ENCODE results near the gene CRNKL1. TPM values are rescaled to one million over a fixed set of nuclear protein-coding genes. Genes with fewer than 3 reads are reported as not detected.

Gene CRNKL1
- 10 to 100 TPM; 29.4 to 43.7 (median 41.4) TPM for polyA plus RNA-seq (ENCODE audit: insufficient read depth in 1 of 5, insufficient read length in 5 of 5, low replicate concordance in 1 of 5)
- long read RNA-seq, donor 1, full-length matches to known transcripts: 4 of 11 reads
- long read RNA-seq, donor 1, partial matches to known transcripts: 7 of 11 reads
- long read RNA-seq, donor 1, other reads (novel, unspliced or antisense): 0 of 11 reads
- long read RNA-seq, donor 2, full-length matches to known transcripts: 9 of 9 reads
- long read RNA-seq, donor 2, partial matches to known transcripts: 0 of 9 reads
- long read RNA-seq, donor 2, other reads (novel, unspliced or antisense): 0 of 9 reads
- long read RNA-seq, donor 3, full-length matches to known transcripts: 7 of 7 reads
- long read RNA-seq, donor 3, partial matches to known transcripts: 0 of 7 reads
- long read RNA-seq, donor 3, other reads (novel, unspliced or antisense): 0 of 7 reads
- long read RNA-seq, donor 4, full-length matches to known transcripts: 5 of 5 reads
- long read RNA-seq, donor 4, partial matches to known transcripts: 0 of 5 reads
- long read RNA-seq, donor 4, other reads (novel, unspliced or antisense): 0 of 5 reads
- long read RNA-seq, donor 5, full-length matches to known transcripts: 4 of 33 reads
- long read RNA-seq, donor 5, partial matches to known transcripts: 29 of 33 reads
- long read RNA-seq, donor 5, other reads (novel, unspliced or antisense): 0 of 33 reads
- long read RNA-seq, donor 6, full-length matches to known transcripts: 6 of 11 reads
- long read RNA-seq, donor 6, partial matches to known transcripts: 5 of 11 reads
- long read RNA-seq, donor 6, other reads (novel, unspliced or antisense): 0 of 11 reads
- long read RNA-seq, donor 7, partial matches to known transcripts: 11 of 11 reads
- long read RNA-seq, donor 7, other reads (novel, unspliced or antisense): 0 of 11 reads
- long read RNA-seq, donor 8, full-length matches to known transcripts: 3 of 9 reads
- long read RNA-seq, donor 8, partial matches to known transcripts: 6 of 9 reads
- long read RNA-seq, donor 8, other reads (novel, unspliced or antisense): 0 of 9 reads

DNA sequence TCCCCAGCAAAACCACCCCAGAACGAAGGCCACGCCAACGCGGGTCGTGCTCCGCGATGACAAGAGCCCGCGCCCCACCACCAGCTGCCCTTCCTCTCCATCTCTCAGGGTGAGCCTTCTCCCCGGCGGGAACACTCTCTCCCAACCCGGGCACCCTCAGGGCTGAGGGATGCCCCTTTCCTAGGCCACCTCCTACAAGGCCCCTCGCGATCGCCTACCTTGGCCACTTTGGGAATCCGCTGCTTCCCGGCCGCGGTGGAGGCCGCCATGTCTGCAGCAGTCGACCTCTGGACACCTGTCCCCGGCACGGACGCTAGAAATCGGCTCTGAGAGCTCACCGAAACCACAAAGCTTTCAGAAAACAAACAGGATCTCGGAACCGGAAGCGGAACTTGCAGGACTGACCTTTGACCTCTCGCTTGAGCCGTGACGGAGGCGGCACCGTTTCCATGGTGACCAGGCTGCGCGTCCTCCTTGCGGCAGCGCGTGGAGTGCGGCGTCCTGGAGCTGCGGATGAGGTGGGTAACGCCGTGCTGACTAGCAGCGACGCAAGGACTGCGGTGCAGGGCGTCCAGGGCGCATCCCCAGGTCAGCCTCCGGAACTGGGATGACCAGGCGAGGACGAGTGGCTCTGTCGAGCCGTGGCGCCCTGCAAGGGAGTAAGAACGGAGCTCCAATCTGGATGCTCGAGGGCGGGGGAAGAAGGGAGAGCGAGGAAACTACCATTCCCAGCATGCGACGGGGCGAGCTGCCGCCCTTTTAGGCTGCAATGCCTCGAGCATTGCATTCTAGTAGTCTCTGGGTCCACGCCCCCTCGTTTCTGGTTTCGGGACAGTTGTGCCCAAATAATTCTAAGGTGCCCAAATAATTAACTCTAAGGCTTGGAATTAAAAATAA is at the start of gene CRNKL1, which contains the start of gene CFAP61:
Gene CRNKL1 (minus strand): TSS at position 393 of the 897 bp plus-strand sequence. CDS start 124 bp downstream, at position 269.
Gene CFAP61 (plus strand): TSS at position 459 of the 897 bp plus-strand sequence. CDS start 4,122 bp downstream, outside the sequence.
- DNase-seq: peak; percentile 97 to 98

DNA sequence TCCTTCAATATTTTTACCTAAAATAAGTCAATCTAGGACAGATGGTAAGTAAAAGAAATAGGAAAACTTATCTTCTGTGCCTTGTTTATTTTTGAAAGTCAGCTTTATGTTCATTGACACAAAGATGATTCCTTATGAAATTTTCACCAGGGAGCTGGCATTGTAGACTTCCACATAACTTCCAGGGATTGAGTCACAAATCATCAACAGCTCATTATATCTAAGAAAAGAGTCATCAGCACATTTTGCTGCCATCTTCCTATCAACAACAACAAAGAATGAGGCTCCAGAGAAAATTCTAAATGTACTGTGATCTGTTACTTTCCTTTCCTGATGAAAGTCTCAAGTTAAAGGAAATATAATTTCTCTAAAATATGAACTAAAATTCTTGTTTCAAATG is 48.6 kb upstream of the CRNKL1 start:
- DNase-seq: no peak

DNA sequence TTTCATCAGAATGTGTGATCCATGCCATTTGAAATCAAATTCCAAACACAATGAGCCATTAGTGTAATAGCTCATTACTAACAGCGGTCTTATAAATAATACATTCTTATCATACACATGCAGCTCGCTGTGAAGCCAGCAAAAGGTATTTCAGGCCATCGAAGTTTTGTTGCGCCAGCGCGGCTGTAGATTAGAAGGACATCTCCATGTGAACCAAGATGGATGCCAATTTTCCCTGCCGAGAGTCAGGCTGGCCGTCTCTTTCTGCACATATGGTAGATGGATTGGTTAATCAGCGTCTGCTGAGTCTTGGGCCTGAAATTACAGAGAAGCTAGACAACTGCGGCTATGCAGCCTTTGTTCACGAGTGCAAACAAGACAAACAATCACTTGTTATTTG is 44.2 kb upstream of the CRNKL1 start:
- DNase-seq: no peak

DNA sequence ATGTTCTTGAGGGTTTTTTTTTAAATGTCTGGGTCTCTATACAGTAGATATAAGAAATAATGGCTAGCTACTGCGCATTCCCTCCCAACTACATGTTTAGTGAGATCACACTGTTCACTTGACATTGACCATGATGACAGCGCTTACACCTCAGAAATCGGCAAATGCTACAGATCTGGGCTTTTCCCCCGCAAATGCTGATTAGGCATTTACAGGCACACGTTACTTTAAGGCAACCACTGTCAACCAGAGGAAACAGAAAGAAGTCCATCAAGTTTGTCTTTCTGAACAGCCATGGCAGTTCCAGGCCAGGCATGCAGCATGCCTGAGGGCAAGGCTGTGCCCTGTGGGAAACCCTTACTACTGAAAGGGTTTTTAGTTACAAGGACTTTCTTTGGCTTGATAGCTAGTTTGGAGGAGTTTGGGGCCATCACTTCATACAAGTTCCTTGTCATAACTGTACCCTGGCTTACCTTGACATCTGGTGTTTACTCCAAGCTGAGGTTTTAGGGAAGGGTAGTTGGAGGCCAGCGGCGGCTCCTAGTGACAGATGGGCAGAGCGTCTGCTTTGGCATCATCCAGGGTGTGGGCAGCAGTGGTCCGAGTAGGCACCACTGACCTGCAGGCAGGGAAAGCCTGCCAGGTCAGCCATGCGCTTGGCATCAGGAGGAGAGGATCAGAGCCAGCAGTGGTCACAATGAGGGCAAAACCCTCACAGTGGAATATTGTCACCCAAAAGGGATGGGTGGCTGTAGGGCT is 43.0 kb upstream of the CRNKL1 start:
- no peak for DNase-seq

DNA sequence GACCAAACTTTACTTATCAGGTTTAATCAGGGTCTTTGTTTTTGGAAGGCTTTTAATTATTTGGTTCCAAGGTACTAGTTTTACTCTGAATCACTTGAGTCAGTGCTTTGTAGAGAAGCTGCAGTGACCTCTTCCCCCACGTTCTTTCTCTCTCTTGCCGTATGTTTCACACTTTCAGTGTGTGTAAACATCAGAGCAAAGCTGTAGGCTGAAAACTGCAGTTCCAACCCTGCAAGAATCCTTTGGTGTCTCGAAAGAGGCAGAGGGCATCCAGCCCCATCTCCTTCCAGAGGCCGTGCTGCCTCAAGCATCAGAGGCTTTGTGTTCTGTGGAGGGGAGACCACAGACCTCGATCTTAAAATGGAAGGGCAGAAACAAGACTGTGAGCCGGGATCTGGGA is 42.1 kb upstream of the CRNKL1 start:
- no peak for DNase-seq

DNA sequence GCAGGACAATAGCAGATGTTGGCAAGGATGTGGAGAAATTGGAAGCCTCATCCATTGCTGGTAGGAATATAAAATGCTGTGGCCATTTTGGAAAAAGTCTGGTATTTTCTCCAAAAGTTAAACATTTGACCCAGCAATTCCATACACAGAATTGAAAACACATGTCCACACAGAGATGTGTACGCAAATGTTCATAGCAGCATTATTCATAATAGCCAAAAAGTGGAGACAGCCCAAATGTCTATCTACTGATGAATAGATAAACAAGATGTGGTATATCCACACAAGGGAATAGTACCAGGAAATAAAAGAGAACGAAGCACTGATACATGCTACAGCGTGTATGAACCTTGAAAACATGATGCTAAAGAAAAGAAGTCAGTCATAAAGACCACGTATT is 40.6 kb upstream of the CRNKL1 start:
- DNase-seq: no peak

DNA sequence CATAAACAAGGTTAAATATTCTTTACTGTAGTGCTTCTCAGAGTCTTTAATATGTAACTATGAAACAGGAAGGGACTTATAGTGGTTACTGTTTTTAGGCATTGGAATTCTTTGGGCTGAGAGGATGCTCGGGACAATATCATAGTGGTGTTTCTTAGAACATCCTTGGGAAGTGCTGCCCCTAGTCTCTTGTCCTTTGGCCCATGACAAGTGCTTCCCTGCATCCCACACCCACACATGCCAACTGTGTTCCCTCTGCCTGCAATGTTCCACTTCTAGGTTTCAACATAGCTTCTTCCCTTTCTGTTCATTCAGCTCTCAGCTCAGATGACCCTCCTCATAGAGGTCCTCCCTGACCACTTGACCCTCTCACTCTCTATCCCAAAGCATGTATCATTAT is 37.7 kb upstream of the CRNKL1 start:
- DNase-seq: no peak

DNA sequence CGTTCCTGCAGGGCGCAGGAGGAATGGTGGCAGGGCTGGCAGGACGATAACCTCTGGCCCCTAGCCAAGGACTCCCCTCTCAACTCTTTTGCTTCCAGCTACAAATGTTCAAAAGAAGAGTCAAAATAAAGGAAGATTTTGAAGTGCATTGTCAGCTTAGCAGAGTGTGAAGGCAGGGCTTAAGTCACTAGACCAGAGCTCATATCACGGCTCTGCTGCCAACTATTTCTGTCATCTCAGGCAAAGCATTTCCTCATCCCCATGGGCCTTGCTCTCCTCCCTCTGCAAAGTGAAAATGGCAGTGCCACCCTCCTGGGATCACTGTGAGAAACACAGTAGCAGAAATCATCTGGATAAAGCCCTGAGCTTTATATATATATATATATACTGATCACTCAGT is 36.8 kb upstream of the CRNKL1 start:
- no peak for DNase-seq

DNA sequence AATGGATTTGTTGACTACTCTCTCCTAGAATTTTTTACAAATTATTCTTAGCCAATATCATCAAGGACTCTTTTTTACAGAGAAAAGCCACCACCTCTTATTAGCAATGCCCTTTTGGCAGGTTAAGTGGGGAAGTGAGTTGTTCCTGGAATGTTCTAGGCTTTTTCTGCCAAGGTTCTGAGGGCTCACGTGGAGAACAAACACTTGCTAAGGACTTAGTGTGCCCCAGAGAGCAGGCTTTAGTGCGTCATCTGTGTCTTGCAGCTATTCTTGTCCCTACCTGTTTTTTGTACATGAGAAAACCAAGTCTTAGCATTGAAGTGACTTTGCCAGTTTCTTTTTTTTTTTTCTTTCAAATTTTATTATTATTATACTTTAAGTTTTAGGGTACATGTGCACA is 33.5 kb upstream of the CRNKL1 start:
- no peak for DNase-seq

DNA sequence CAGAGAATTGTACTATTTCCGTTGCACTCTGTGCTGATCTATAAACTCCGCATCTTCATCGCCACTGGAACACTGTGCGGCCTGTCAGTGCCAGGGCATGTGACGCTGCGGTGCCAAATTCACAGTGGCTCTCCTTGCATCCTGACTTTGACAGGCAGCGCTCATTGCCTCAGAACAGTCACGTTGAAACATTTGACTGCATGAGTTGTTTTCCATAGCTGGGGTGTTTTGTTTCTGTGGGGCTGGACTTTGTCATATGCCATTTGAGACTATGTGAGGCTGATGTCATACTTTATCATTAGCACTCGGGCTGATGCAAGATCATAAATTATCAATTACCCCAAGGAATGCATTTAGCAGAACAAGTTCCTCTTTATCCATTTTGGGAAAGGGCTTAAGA is 32.8 kb upstream of the CRNKL1 start:
- no peak for DNase-seq

DNA sequence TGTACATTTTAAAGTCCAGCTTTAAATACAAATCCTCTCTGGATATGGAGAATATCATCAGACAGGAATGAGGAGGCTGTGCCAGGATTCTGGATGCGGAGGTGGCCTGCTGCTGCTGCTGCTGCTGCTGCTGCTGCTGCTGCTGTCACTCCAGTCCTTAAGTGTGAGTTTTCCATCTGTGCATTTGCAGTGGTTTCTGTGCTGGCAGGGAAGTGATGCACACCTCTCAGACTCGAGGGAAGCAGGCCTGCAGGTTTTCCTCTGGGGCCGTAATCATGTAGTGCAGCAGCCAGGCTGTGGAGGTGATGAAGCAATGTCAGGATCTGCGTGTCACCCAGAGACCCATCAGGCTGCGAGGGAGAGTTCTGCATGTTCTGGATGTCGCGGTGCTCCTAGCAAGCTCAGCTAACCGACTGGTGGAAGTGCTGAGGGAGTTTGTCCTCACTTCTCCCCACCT is 32.1 kb upstream of the CRNKL1 start:
- DNase-seq: no peak

DNA sequence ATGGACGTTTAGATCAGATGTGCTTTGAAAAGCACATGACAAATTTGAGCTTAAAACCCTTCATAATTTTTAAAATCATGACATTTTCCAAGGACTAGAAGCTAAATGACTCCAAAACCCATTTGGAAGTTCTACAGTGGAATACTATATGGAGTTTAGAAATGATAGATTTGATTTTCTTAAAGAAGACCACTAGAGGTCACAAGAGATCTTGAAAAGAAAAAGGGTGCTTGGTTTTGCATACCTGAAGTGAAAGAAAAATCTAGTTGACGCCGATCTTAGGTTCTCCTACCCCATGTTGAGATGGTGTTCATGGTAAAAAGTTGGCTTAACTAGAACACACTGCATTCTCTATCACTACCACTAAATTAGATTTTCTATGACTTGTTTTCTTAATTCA is 31.5 kb upstream of the CRNKL1 start:
- no peak for DNase-seq

DNA sequence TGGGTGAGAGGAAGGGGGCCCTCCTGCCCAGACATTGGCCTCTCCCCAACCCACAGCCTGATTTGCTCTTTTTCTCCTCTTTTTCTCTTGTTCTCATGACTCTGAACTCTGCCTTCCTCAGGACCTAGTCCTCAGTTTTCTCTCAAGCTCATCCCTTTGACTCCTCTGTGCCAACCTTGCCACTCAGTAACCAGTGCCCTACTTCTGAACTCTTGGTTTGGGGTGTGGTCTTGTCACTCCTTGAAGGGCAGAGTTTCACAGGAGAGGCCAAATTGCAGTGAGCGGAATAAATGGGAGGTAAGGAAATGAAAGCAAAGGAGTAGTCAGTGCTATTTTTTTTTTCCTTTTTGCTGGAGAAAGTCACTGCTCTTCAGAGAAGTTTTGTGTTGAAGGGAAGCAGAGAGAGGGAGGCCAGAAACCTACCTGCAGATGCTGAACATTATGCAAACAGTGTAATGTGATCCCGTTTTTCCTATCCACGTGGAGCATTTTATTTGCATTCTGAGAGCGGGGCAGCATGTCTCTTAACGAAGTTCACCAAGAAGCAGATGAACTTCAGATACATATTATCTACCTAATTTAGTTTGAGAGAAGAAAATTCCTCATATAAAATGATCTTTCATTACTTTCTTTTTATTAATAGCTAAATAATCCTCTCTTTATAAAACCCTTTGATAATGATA is 27.0 kb upstream of the CRNKL1 start:
- no peak for DNase-seq

DNA sequence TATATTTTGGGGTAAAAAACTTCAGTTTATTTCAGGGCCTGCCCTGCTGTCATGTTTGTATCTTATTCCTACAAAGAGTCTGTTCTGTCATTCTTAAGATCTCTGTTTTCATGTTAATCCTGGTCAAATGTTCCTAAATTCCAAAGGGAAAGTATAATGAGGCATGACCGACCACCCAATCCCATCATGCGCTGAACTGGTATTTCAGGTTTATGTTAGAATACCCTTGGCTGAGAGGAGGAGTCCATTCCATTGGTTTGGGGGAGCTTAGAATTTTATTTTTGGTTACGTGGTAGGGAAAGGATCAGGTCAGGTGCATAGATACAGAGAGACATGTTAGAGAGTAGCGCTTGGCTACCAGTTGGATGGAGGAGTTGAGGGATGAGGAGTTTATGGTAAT is 25.8 kb upstream of the CRNKL1 start:
- no peak for DNase-seq

DNA sequence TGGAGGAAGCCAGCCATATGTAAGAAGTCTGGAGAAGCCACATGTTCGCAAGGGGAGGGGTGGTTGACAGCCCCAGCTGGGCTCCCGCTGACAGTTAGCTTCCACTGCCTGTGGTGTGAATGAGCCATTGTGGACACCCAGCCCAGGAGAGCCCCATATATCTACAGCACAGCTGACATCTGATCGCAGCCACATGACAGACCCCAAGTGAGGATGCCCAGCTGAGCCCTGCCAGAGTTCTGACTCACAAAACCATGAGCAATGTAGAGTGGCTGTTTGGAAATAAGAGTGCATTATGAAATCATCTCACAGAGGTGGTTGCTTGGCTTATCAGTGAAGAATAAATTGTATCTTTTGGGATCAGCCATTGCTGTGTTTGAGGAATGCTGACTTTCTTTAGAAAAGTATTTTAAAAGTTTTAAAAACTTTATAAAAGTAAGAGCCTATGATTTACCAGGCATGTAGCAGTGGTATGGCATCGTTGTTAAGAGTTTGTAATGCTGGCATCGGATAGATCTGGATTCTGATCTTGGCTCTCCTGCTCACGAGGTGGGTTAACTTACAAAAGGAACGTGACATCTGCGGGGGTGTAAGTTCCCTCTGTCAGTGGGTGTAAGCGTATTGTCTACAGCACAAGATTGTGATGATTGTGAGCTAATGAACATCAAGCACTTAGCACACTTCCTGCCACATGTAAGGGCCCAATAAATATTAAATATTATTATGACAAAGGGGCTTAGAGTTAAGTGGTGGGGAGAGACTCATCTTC is 24.2 kb upstream of the CRNKL1 start:
- DNase-seq: no peak

DNA sequence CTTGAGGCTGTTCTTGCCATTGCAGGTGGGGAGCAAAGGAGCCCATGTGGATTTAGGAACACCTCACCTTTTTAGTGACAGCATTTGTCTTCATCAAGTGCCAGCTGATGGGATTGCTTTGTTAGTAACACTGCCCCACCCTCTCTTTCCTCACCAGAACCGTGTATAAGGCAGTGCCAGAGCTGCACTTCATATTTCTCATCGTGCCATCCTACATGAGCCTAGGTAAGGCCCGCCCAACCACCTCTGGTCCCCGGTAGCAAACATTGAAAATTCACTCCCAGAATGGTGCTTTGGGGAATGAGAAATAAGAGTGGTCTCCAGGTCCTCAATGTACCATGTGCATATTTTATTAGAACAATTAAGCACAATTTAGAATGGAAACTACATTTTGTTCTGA is 22.8 kb upstream of the CRNKL1 start:
- no peak for DNase-seq

DNA sequence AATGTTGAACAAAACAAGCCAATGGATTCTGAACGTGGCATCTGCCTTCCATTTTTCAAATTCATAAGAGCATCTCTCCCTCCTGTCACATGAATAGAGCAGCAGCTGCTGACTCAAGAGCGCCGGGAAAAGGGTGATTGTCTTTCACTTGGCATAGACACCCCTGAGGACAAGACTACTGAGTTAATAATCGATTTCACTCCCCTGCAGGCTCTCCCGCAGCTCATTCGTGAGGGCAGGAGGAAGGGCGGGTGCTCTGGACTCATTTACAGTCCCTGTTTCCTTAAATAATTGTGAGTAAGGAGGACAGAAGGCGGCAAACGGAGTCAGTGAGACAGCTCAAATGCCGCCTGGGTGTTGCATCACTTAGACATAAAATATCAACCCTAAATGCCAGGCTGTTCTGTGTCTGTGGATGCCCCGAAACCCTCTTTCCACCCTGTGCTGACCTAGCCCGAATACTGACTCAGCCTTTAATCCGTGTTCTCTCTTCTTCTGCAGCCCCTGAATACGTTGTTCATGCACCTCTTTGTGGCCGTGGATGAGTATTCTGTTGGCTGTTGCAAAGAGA is 21.6 kb upstream of the CRNKL1 start:
- no peak for DNase-seq

DNA sequence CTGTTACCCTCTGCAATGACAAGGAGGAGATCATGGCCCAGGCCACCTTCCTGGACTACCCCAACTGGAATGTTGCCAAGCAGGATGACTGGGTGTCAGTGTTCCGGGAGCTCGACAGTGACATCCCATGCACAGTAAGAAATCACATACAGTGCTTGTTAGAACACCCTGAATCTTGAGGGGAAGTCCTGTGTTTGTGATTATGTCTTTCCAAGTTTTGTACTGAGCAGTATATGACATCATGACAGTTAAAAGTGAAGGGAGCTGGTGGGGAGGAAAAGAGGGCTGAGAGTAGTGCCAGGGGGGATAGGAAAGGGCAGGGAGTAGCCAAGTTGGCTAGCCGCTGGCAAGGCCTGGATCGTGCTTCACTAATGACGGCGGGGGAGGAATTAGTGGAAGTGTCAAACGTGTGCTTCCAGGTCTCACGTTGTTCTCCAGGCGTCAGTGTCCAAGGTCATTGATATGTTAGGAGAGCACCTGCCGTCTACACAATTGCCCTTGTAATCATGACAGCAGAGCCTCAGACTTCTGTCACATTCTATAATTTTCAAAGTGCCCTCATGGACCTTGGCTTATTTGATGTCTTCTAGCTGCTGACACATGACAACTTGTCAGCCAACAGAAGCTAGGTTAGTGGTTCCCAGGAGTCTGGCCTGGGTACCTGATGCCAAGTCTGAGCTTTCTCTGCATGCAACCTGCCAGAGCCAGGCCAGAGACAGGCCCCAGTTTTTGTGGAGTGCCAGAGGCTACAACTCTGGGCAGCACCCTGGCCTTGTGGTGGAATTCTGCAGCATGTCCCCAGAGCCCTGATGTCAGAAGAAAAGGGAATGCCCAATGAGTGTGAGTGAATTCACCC is 18.8 kb upstream of the CRNKL1 start:
- DNase-seq: no peak
